HepG2 (cell line): Measurements from ENCODE around the gene CYP2J2. TPM values are rescaled to one million over a fixed set of nuclear protein-coding genes. Genes with fewer than 3 reads are reported as not detected.
A peak's percentile ranks its signal among the peaks of the same experiment; 100 is the strongest.

Experiments
- ATAC-seq: fragments of 200-7000 bp; cut with Tn5 transposase; 3 replicates; pipeline ENCODE4 v1.9.1; 2020; ENCODE audit warnings: mild to moderate bottlenecking, moderate library complexity
- BruUV-seq: library from RNA; stranded (reverse); fragments of 400-500 nt; replicated peaks from 2 replicates; lab custom pipeline; 2021; lab: Mats Ljungman, UMichigan
- CTCF ChIA-PET: fragments of 300-600 bp; formaldehyde crosslinking; extraction: SDS; loops from one replicate; lab custom pipeline; 2021; ENCODE audit warnings: low total read pairs, inconsistent platforms, low intra/inter-chr PET ratio; lab: Yijun Ruan, JAX
- POLR2A ChIA-PET: fragments of 350-600 bp; sonication (Branson Sonifier 250); formaldehyde crosslinking; loops from one replicate; lab custom pipeline; 2020; ENCODE audit warnings: antibody characterized with exemption, inconsistent platforms; lab: Yijun Ruan, JAX
- DNase-seq: peaks from one replicate; pipeline ENCODE4 v3.0.0-alpha.2; 2015; ENCODE audit warnings: low spot score
- FAIRE-seq: peaks from 3 replicates; lab custom pipeline; 2011; peaks lifted over from hg19 to GRCh38; lab: Jason Lieb, UNC
- H2AFZ ChIP-seq: one replicate; pipeline ENCODE4 v1.6.1; 2011; ENCODE audit warnings: low read length, inconsistent platforms
- H3K27ac ChIP-seq: fragments of 300-600 bp; 3 replicates; pipeline ENCODE4 v1.8.0; 2011; ENCODE audit warnings: mixed run types, mild to moderate bottlenecking, mixed read lengths, low read length, inconsistent platforms; ENCODE audit not compliant: insufficient read depth; ENCODE audit errors: extremely low read length
- H3K27me3 ChIP-seq, 2 experiments: fragments of 200-600 bp in 1 of 2; 2 replicates in 1 of 2; 3 replicates in 1 of 2; pipeline versions ENCODE4 v1.6.0 to v1.8.0; 2011; ENCODE audit warnings: low read length in 2 of 2, mild to moderate bottlenecking in 2 of 2, moderate library complexity in 2 of 2, inconsistent platforms in 1 of 2; ENCODE audit not compliant: insufficient read depth in 2 of 2, control insufficient read depth in 1 of 2
- H3K36me3 ChIP-seq, 2 experiments: fragments of 200-600 bp in 1 of 2; replicated peaks in 1 of 2; 2 replicates in 1 of 2; 3 replicates in 1 of 2; pipeline versions ENCODE4 v1.5.1 to v1.8.0; 2011; ENCODE audit warnings: low read length in 2 of 2, inconsistent platforms in 1 of 2; ENCODE audit not compliant: insufficient read depth in 2 of 2, control insufficient read depth in 1 of 2
- H3K4me1 ChIP-seq: 2 replicates; pipeline ENCODE4 v1.5.1; 2012; ENCODE audit warnings: low read length, inconsistent platforms; ENCODE audit not compliant: insufficient read depth
- H3K4me2 ChIP-seq: 2 replicates; pipeline ENCODE4 v1.6.0; 2011; ENCODE audit warnings: low read depth, low read length, inconsistent platforms
- H3K4me3 ChIP-seq, 3 experiments: fragments of 200-600 bp in 1 of 3; sonication (generic), shearing (Covaris generic) in 1 of 3; replicated peaks in 1 of 3; 2 replicates each; pipeline ENCODE4 v1.5.1; 2011 to 2016; ENCODE audit warnings: low read length in 3 of 3, inconsistent platforms in 2 of 3, low read depth in 2 of 3, mild to moderate bottlenecking in 2 of 3, control low read depth in 1 of 3, mixed read lengths in 1 of 3; ENCODE audit not compliant: insufficient read depth in 1 of 3
- H3K79me2 ChIP-seq: one replicate; pipeline ENCODE4 v1.6.1; 2011; ENCODE audit warnings: low read length, inconsistent platforms; ENCODE audit not compliant: insufficient read depth
- H3K9ac ChIP-seq: 2 replicates; pipeline ENCODE4 v1.6.0; 2011; ENCODE audit warnings: mild to moderate bottlenecking, low read depth, low read length, inconsistent platforms; ENCODE audit not compliant: insufficient read depth
- H3K9me3 ChIP-seq: 2 replicates; pipeline ENCODE4 v1.5.1; 2012; ENCODE audit warnings: mild to moderate bottlenecking, low read length
- H4K20me1 ChIP-seq: 2 replicates; pipeline ENCODE4 v1.6.0; 2011; ENCODE audit warnings: inconsistent platforms, mild to moderate bottlenecking, low read length, moderate library complexity; ENCODE audit not compliant: insufficient read depth
- CHD2 ChIP-seq: IDR thresholded peaks from 2 replicates; pipeline ENCODE4 v1.6.1; 2011; ENCODE audit warnings: low read depth, low read length, improper control_type of control experiment
- EED ChIP-seq: sonication (generic); formaldehyde crosslinking; IDR thresholded peaks from 2 replicates; pipeline ENCODE4 v1.5.0; 2020; ENCODE audit warnings: mild to moderate bottlenecking, missing genetic modification reagents
- FOSL2 ChIP-seq: sonication (generic); formaldehyde crosslinking; IDR thresholded peaks from 2 replicates; pipeline ENCODE4 v1.4.0; 2020; ENCODE audit warnings: missing genetic modification reagents
- FOXA3 ChIP-seq: IDR thresholded peaks from 2 replicates; pipeline ENCODE4 v1.6.1; 2016; ENCODE audit warnings: missing genetic modification reagents, missing compliant biosample characterization
- HNF4A ChIP-seq: sonication (generic); formaldehyde crosslinking; IDR thresholded peaks from 2 replicates; pipeline ENCODE4 v1.4.0; 2020; ENCODE audit warnings: missing genetic modification reagents
- HOXA5 ChIP-seq: sonication (generic); formaldehyde crosslinking; IDR thresholded peaks from 2 replicates; pipeline ENCODE4 v1.4.0; 2020; ENCODE audit warnings: missing genetic modification reagents
- JDP2 ChIP-seq: sonication (generic); formaldehyde crosslinking; IDR thresholded peaks from 2 replicates; pipeline ENCODE4 v1.8.1; 2022; ENCODE audit warnings: missing genetic modification reagents, borderline replicate concordance
- MEIS2 ChIP-seq: sonication (generic); formaldehyde crosslinking; IDR thresholded peaks from 2 replicates; pipeline ENCODE4 v1.9.0; 2021; ENCODE audit warnings: mild to moderate bottlenecking, missing genetic modification reagents
- MLLT10 ChIP-seq: sonication (generic); formaldehyde crosslinking; IDR thresholded peaks from 2 replicates; pipeline ENCODE4 v1.4.0; 2020; ENCODE audit warnings: missing genetic modification reagents
- PHF5A ChIP-seq: IDR thresholded peaks from one replicate; pipeline ENCODE4 v1.6.1; 2018; ENCODE audit warnings: low read depth, missing genetic modification reagents; ENCODE audit not compliant: unreplicated experiment
- SATB2 ChIP-seq: sonication (generic); formaldehyde crosslinking; IDR thresholded peaks from 2 replicates; pipeline ENCODE4 v1.5.0; 2020; ENCODE audit warnings: missing genetic modification reagents
- TOE1 ChIP-seq: sonication (generic); formaldehyde crosslinking; IDR thresholded peaks from 2 replicates; pipeline ENCODE4 v1.4.0; 2020; ENCODE audit warnings: mild to moderate bottlenecking, missing genetic modification reagents
- ZMYM4 ChIP-seq: sonication (generic); formaldehyde crosslinking; IDR thresholded peaks from 2 replicates; pipeline ENCODE4 v1.8.1; 2023; ENCODE audit warnings: mild to moderate bottlenecking, missing genetic modification reagents
- ZNF317 ChIP-seq: sonication (generic); formaldehyde crosslinking; IDR thresholded peaks from 2 replicates; pipeline ENCODE4 v1.5.0; 2020; ENCODE audit warnings: mild to moderate bottlenecking, missing genetic modification reagents
- ZNF550 ChIP-seq: sonication (generic); formaldehyde crosslinking; IDR thresholded peaks from 2 replicates; pipeline ENCODE4 v1.4.0; 2020; ENCODE audit warnings: mild to moderate bottlenecking, missing genetic modification reagents, borderline replicate concordance
- ZNF558 ChIP-seq: sonication (generic); formaldehyde crosslinking; IDR thresholded peaks from 2 replicates; pipeline ENCODE4 v1.9.0; 2022; ENCODE audit warnings: mild to moderate bottlenecking, missing genetic modification reagents, borderline replicate concordance
- ZNF607 ChIP-seq: sonication (generic); formaldehyde crosslinking; IDR thresholded peaks from 2 replicates; pipeline ENCODE4 v1.5.1; 2020; ENCODE audit warnings: missing genetic modification reagents, mild to moderate bottlenecking, borderline replicate concordance
- ZNF766 ChIP-seq: sonication (generic); formaldehyde crosslinking; IDR thresholded peaks from 2 replicates; pipeline ENCODE4 v1.5.0; 2020; ENCODE audit warnings: missing genetic modification reagents, borderline replicate concordance
- WGBS: methylation state at CpG from one replicate; pipeline ENCODE4 v1.1.6; 2017; ENCODE audit warnings: low lambda C conversion rate; 5-methylcytosine and 5-hydroxymethylcytosine counted together
- in situ Hi-C: cut with HindIII; loops from 2 replicates; pipeline ENCODE4 v1.10.0; 2017; ENCODE audit warnings: low pct_unique_long_range_greater_than_20kb; ENCODE audit not compliant: extremely low pct_ligation_motif_present
- intact Hi-C: fragments of 100-400 bp; cut with micrococcal nuclease; formaldehyde crosslinking; loops from one replicate; pipeline ENCODE4 v1.10.0; 2022; ENCODE audit not compliant: unreplicated experiment
- polyA plus RNA-seq, 8 experiments: library from polyadenylated mRNA; depleted of rRNA in 3 of 8; stranded (reverse) in 7 of 8; unstranded in 1 of 8; fragments of >200 nt; fragmentation: Illumina TruSeq in 4 of 8; extraction: Trizol in 4 of 8; gene quantifications; 2 replicates each; pipeline versions ENCODE4 v1.2.1 to v1.2.3, GENCODE V29; 2011 to 2016; ENCODE audit warnings: low read depth in 4 of 8, missing spikeins in 1 of 8, mixed read lengths in 1 of 8; ENCODE audit not compliant: insufficient read depth in 1 of 8
- total RNA-seq, 5 experiments: library from RNA; depleted of rRNA; stranded (reverse); fragments of >200 nt; fragmentation: Illumina TruSeq; extraction: Trizol; gene quantifications; 2 replicates each; pipeline ENCODE4 v1.2.3, GENCODE V29; 2016; ENCODE audit warnings: low read depth in 1 of 5
- TF ChIP-seq, protein P1 (sequence below): sonication (generic); formaldehyde crosslinking; IDR thresholded peaks from 2 replicates; pipeline ENCODE4 v1.4.0; 2020; ENCODE audit warnings: missing genetic modification reagents
- TF ChIP-seq, protein P2 (sequence below): sonication (generic); formaldehyde crosslinking; IDR thresholded peaks from 2 replicates; pipeline ENCODE4 v1.5.0; 2020; ENCODE audit warnings: mild to moderate bottlenecking, missing genetic modification reagents, moderate library complexity
- TF ChIP-seq, protein P3 (sequence below): IDR thresholded peaks from 2 replicates; pipeline ENCODE4 v1.6.1; 2016; ENCODE audit warnings: missing genetic modification reagents, missing compliant biosample characterization

CYP2J2 gene
- total and polyA plus RNA-seq, 2 of the 13 experiments (the other 11 are each of a cell fraction or from before 2014, with no cell fraction given): 2.1 to 5.9 TPM

DNA sequence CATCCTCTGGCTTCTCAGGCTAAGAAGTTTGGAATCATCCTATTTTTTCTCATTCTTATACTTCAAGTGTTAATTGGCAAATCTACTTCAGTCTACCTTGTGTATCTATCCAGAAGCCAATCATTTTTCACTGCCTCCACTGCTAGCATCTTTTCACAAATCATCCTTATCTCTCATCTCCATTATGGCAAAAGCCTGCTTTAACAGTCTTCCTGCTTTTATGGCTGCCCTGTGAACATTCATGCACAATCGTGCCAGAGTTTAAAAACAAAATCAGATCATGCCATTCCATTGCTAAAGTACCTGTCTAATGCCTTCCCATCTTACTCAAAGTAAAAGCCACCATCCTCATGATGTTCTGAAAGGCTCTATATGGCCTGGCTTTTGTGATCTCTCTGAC, 19.2 kb upstream of the CYP2J2 start (continued):
- TF ChIP-seq MLLT10 (CRISPR knock-in tag): no peak
- no peak for TF ChIP-seq JDP2 (CRISPR knock-in tag)
- no peak for TF ChIP-seq ZNF766 (CRISPR knock-in tag)
- TF ChIP-seq ZNF607 (CRISPR knock-in tag): no peak
- TF ChIP-seq, all 625 proteins: peak for 0

DNA sequence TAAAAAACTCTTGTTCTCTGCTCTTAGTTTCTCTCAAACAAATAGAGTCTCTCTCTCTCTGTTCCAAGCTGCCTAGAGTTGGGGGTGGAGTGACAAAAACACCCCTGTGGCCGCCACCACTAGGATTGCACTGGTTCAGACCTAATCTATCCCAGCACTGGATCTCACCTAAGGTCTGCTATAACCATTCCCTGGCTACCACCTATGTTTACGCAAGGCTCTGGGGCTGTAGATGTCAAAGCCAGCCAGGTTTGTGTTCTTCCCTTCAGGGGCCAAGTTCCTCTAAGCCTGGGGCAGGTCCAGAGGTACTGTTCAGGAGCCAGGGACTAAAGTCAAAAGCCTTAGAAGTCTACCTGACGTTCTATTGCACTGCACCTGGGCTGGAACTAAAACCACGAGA, 12.8 kb upstream of the CYP2J2 start:
- Histone ChIP-seq H4K20me1 (no peaks in the 10 kb centered on the region), H3K27me3 (no peaks in the 10 kb centered on the region), H3K4me1 (peaks cover 50% of the 10 kb centered on the region), H3K36me3 (no peaks in the 10 kb centered on the region), H3K4me2 (no peak overlapping the region), H3K4me3 (no peak overlapping the region), H3K9me3 (peaks cover 8% of the 10 kb centered on the region; the same call in 1 of the 2 replicates), H3K9ac (no peak overlapping the region), H3K27ac (no peak overlapping the region), H2AFZ (no peak overlapping the region), H3K79me2 (no peaks in the 10 kb centered on the region)
- WGBS: 70% methylated on average over 4 of the region's 4 CpGs
- BruUV-seq: no TSS peak
- POLR2A ChIA-PET: no interaction called here
- CTCF ChIA-PET: no interaction called here
- intact Hi-C loops (no loop called here), in situ Hi-C loops (no loop called here)
- no peak for FAIRE-seq
- ATAC-seq: peak; percentile 44
- DNase-seq: no peak
- 0 out of 2 replicates have a peak, but pooled peaks have one; percentile 11 for TF ChIP-seq FOXA3 (CRISPR knock-in tag)
- TF ChIP-seq ZNF558: no peak
- no peak for TF ChIP-seq FOSL2 (CRISPR knock-in tag)
- peak; percentile 47; the same call in 1 of the 2 replicates for TF ChIP-seq ZMYM4
- TF ChIP-seq PHF5A (CRISPR knock-in tag): no peak
- no peak for TF ChIP-seq ZNF550
- no peak for TF ChIP-seq CHD2
- TF ChIP-seq TOE1 (CRISPR knock-in tag): no peak
- TF ChIP-seq, protein P1, sequence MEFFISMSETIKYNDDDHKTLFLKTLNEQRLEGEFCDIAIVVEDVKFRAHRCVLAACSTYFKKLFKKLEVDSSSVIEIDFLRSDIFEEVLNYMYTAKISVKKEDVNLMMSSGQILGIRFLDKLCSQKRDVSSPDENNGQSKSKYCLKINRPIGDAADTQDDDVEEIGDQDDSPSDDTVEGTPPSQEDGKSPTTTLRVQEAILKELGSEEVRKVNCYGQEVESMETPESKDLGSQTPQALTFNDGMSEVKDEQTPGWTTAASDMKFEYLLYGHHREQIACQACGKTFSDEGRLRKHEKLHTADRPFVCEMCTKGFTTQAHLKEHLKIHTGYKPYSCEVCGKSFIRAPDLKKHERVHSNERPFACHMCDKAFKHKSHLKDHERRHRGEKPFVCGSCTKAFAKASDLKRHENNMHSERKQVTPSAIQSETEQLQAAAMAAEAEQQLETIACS: no peak
- TF ChIP-seq EED (CRISPR knock-in tag): no peak
- TF ChIP-seq SATB2 (CRISPR knock-in tag): no peak
- TF ChIP-seq HNF4A (CRISPR knock-in tag): 0 out of 2 replicates have a peak, but pooled peaks have one; percentile 5
- TF ChIP-seq, protein P2, sequence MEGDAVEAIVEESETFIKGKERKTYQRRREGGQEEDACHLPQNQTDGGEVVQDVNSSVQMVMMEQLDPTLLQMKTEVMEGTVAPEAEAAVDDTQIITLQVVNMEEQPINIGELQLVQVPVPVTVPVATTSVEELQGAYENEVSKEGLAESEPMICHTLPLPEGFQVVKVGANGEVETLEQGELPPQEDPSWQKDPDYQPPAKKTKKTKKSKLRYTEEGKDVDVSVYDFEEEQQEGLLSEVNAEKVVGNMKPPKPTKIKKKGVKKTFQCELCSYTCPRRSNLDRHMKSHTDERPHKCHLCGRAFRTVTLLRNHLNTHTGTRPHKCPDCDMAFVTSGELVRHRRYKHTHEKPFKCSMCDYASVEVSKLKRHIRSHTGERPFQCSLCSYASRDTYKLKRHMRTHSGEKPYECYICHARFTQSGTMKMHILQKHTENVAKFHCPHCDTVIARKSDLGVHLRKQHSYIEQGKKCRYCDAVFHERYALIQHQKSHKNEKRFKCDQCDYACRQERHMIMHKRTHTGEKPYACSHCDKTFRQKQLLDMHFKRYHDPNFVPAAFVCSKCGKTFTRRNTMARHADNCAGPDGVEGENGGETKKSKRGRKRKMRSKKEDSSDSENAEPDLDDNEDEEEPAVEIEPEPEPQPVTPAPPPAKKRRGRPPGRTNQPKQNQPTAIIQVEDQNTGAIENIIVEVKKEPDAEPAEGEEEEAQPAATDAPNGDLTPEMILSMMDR: no peak
- TF ChIP-seq ZNF317 (CRISPR knock-in tag): no peak
- TF ChIP-seq, protein P3, sequence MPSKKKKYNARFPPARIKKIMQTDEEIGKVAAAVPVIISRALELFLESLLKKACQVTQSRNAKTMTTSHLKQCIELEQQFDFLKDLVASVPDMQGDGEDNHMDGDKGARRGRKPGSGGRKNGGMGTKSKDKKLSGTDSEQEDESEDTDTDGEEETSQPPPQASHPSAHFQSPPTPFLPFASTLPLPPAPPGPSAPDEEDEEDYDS (CRISPR knock-in tag): no peak
- no peak for TF ChIP-seq MEIS2 (CRISPR knock-in tag)
- TF ChIP-seq HOXA5 (CRISPR knock-in tag): no peak
